HCT116 (cell line): ENCODE measurements around the gene MINK1.

Source experiments
- POLR2A ChIP-seq: IDR thresholded peaks from 2 replicates; pipeline ENCODE4 v1.7.0; 2011; ENCODE audit warnings: borderline replicate concordance; ENCODE audit not compliant: insufficient read depth, insufficient read length; ENCODE audit errors: extremely low read depth
- TF ChIP-seq, protein P1 (sequence below), 3 experiments: fragments of 200-600 bp in 1 of 3; sonication (generic) in 1 of 3; IDR thresholded peaks in 2 of 3; conservative IDR thresholded peaks in 1 of 3; 2 replicates each; pipeline ENCODE4 v1.5.1; 2012 to 2017; ENCODE audit warnings: low read depth in 2 of 3, low read length in 2 of 3, antibody characterized with exemption in 1 of 3, borderline replicate concordance in 1 of 3, control low read depth in 1 of 3, mild to moderate bottlenecking in 1 of 3, mixed read lengths in 1 of 3, mixed run types in 1 of 3, moderate library complexity in 1 of 3; ENCODE audit not compliant: insufficient read depth in 1 of 3

DNA sequence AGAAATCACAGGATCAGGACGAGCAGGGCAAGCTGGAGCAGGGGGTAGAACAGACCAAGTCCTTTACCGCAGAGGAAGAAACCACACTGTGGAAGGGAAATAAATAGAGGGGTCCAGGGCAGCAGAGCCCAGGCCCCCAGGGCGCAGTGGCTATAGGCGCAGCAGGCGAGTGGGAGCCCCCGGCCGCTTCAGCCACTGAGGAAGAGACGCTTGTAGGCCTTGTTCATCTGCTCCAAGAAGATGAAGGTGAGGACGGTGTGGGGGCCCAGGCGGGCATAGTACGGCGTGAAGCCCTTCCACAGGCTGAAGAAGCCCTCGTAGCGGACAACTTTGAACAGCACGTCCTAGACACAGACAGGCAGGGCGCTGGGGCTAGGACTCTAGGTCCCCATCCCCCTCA is 104.4 kb downstream of the MINK1 start:
- no peak for TF ChIP-seq POLR2A
- TF ChIP-seq, protein P1, sequence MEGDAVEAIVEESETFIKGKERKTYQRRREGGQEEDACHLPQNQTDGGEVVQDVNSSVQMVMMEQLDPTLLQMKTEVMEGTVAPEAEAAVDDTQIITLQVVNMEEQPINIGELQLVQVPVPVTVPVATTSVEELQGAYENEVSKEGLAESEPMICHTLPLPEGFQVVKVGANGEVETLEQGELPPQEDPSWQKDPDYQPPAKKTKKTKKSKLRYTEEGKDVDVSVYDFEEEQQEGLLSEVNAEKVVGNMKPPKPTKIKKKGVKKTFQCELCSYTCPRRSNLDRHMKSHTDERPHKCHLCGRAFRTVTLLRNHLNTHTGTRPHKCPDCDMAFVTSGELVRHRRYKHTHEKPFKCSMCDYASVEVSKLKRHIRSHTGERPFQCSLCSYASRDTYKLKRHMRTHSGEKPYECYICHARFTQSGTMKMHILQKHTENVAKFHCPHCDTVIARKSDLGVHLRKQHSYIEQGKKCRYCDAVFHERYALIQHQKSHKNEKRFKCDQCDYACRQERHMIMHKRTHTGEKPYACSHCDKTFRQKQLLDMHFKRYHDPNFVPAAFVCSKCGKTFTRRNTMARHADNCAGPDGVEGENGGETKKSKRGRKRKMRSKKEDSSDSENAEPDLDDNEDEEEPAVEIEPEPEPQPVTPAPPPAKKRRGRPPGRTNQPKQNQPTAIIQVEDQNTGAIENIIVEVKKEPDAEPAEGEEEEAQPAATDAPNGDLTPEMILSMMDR (IDR thresholded peaks at IDR 0.05 in 2 of 3, conservative IDR thresholded peaks at IDR 0.05 in 1 of 3; ENCODE audit: borderline replicate concordance in 1 of 3, insufficient read depth in 1 of 3, low read depth in 2 of 3, low read length in 2 of 3): no peak
